ENCODE results near the gene HGD.

- TF ChIP-seq CTCF (IDR thresholded peaks at IDR 0.05) = no peak
- no peak for TF ChIP-seq ZFX (IDR thresholded peaks at IDR 0.05; ENCODE audit: borderline replicate concordance)
Observed at GRCh38 chr3:120645083-120645845, 36.8 kb downstream of the HGD start.

Measured in 22Rv1 (cell line).